M059J (cell line): ENCODE measurements around the gene PSG3. TPM values are rescaled to one million over a fixed set of nuclear protein-coding genes. Genes with fewer than 3 reads are reported as not detected.
A peak's percentile ranks its signal among the peaks of the same experiment; 100 is the strongest.
"Not testable (repeated sequence)": the region's sequence is repeated elsewhere in the genome, so short reads cannot be mapped to it uniquely, and the experiment has no call there.

Experiments used
- DNase-seq: peaks from one replicate; pipeline ENCODE4 v3.0.0-alpha.2; 2012; ENCODE audit warnings: low read depth
- total RNA-seq: library from RNA; depleted of rRNA; stranded (reverse); fragments of >200 nt; shearing (Covaris generic); gene quantifications from 2 replicates; pipeline ENCODE4 v1.2.3, GENCODE V29; 2014; rRNA removed

PSG3 gene
- 0.64 and 0.84 TPM in 2 replicates for total RNA-seq

GRCh38 chr19:42740381-42740780 is at the start of gene PSG3:
Gene PSG3, minus strand, starts transcription at chr19:42740481. Its CDS starts 97 bp downstream, at chr19:42740384.
- not testable (repeated sequence) for DNase-seq

- DNase-seq, result not testable (repeated sequence)
These were observed 48.5 kb upstream of the PSG3 start for GRCh38 chr19:42788766-42789165.

GRCh38 chr19:42787766-42788165 is 47.5 kb upstream of the PSG3 start:
- DNase-seq, result not testable (repeated sequence)

GRCh38 chr19:42776750-42777612 is 36.7 kb upstream of the PSG3 start:
- DNase-seq, result peak; percentile 80

GRCh38 chr19:42774510-42775158 is 34.4 kb upstream of the PSG3 start:
- DNase-seq, result not testable (repeated sequence)

GRCh38 chr19:42767319-42767718 is 27.0 kb upstream of the PSG3 start:
- not testable (repeated sequence) for DNase-seq

- DNase-seq, result not testable (repeated sequence)
These were observed 26.6 kb upstream of the PSG3 start for GRCh38 chr19:42766871-42767270.

- no peak for DNase-seq
These were observed 24.6 kb upstream of the PSG3 start for GRCh38 chr19:42764836-42765235.

GRCh38 chr19:42762789-42763188 is 22.5 kb upstream of the PSG3 start:
- DNase-seq, result peak; percentile 55

GRCh38 chr19:42761924-42762295 is 21.6 kb upstream of the PSG3 start:
- not testable (repeated sequence) for DNase-seq

GRCh38 chr19:42760954-42761923 is 21.0 kb upstream of the PSG3 start:
- DNase-seq, result peak; percentile 94

- peak; percentile 29 for DNase-seq
These were observed 18.4 kb upstream of the PSG3 start for GRCh38 chr19:42758667-42759066.

- not testable (repeated sequence) for DNase-seq
These were observed 12.0 kb upstream of the PSG3 start for GRCh38 chr19:42752246-42752645.

- peak; percentile 20 for DNase-seq
These were observed 1.7 kb upstream of the PSG3 start for GRCh38 chr19:42741726-42742607.

- peak; percentile 81 for DNase-seq
These were observed 2.7 kb downstream of the PSG3 start for GRCh38 chr19:42737581-42738011.

GRCh38 chr19:42728341-42728740 is 11.9 kb downstream of the PSG3 start:
- not testable (repeated sequence) for DNase-seq

- not testable (repeated sequence) for DNase-seq
These were observed 26.3 kb downstream of the PSG3 start for GRCh38 chr19:42714000-42714399.

- not testable (repeated sequence) for DNase-seq
These were observed 27.5 kb downstream of the PSG3 start for GRCh38 chr19:42712753-42713152.

- not testable (repeated sequence) for DNase-seq
These were observed 29.3 kb downstream of the PSG3 start for GRCh38 chr19:42710986-42711385.

- no peak for DNase-seq
These were observed 42.4 kb downstream of the PSG3 start for GRCh38 chr19:42697884-42698283.
